Measurements from ENCODE around the gene APOA1. TPM values are rescaled to one million over a fixed set of nuclear protein-coding genes. Genes with fewer than 3 reads are reported as not detected.
A peak's percentile ranks its signal among the peaks of the same experiment; 100 is the strongest.

The APOA1 gene
- 100 to 1,000 TPM in 1 of 3 donors, 10 to 100 TPM in 2; 91.2 to 150 (median 94.7) TPM for polyA plus RNA-seq (ENCODE audit: insufficient read length in 3 of 3)
- long read RNA-seq, donor 1, transcript APOA1-201 (4 exons, 1,227 nt): minor isoform, 39 of 80 reads
- long read RNA-seq, donor 1, transcript APOA1-204 (3 exons, 1,088 nt): major isoform, 40 of 80 reads
- long read RNA-seq, donor 1, partial matches to known transcripts: 0 of 80 reads
- long read RNA-seq, donor 1, other reads (novel, unspliced or antisense): 0 of 80 reads
- long read RNA-seq, donor 2, transcript APOA1-201 (4 exons, 1,227 nt): major isoform, 54 of 97 reads
- long read RNA-seq, donor 2, transcript APOA1-204 (3 exons, 1,088 nt): minor isoform, 40 of 97 reads
- long read RNA-seq, donor 2, partial matches to known transcripts: 0 of 97 reads
- long read RNA-seq, donor 2, other reads (novel, unspliced or antisense): 0 of 97 reads
- long read RNA-seq, donor 3, transcript APOA1-201 (4 exons, 1,227 nt): minor isoform, 83 of 189 reads
- long read RNA-seq, donor 3, transcript APOA1-204 (3 exons, 1,088 nt): major isoform, 97 of 189 reads
- long read RNA-seq, donor 3, partial matches to known transcripts: 5 of 189 reads
- long read RNA-seq, donor 3, other reads (novel, unspliced or antisense): 0 of 189 reads
- long read RNA-seq, donor 4, transcript APOA1-204 (3 exons, 1,088 nt): minor isoform, 29 of 79 reads
- long read RNA-seq, donor 4, transcript APOA1-201 (4 exons, 1,227 nt): major isoform, 50 of 79 reads
- long read RNA-seq, donor 4, partial matches to known transcripts: 0 of 79 reads
- long read RNA-seq, donor 4, other reads (novel, unspliced or antisense): 0 of 79 reads
- long read RNA-seq, donor 5: 0 reads
- long read RNA-seq, donor 6, transcript APOA1-204 (3 exons, 1,088 nt): minor isoform, 35 of 74 reads
- long read RNA-seq, donor 6, transcript APOA1-201 (4 exons, 1,227 nt): major isoform, 36 of 74 reads
- long read RNA-seq, donor 6, partial matches to known transcripts: 0 of 74 reads
- long read RNA-seq, donor 6, other reads (novel, unspliced or antisense): 0 of 74 reads
- long read RNA-seq, donor 7, transcript APOA1-201 (4 exons, 1,227 nt): major isoform, 49 of 90 reads
- long read RNA-seq, donor 7, transcript APOA1-204 (3 exons, 1,088 nt): minor isoform, 38 of 90 reads
- long read RNA-seq, donor 7, partial matches to known transcripts: 0 of 90 reads
- long read RNA-seq, donor 7, other reads (novel, unspliced or antisense): 0 of 90 reads
- long read RNA-seq, donor 8, transcript APOA1-201 (4 exons, 1,227 nt): major isoform, 89 of 162 reads
- long read RNA-seq, donor 8, transcript APOA1-204 (3 exons, 1,088 nt): minor isoform, 71 of 162 reads
- long read RNA-seq, donor 8, partial matches to known transcripts: 0 of 162 reads
- long read RNA-seq, donor 8, other reads (novel, unspliced or antisense): 0 of 162 reads
- long read RNA-seq, donor 9, transcript APOA1-201 (4 exons, 1,227 nt): major isoform, 30 of 61 reads
- long read RNA-seq, donor 9, transcript APOA1-204 (3 exons, 1,088 nt): minor isoform, 26 of 61 reads
- long read RNA-seq, donor 9, partial matches to known transcripts: 5 of 61 reads
- long read RNA-seq, donor 9, other reads (novel, unspliced or antisense): 0 of 61 reads
- long read RNA-seq, donor 10, transcript APOA1-201 (4 exons, 1,227 nt): major isoform, 50 of 83 reads
- long read RNA-seq, donor 10, transcript APOA1-204 (3 exons, 1,088 nt): minor isoform, 31 of 83 reads
- long read RNA-seq, donor 10, partial matches to known transcripts: 0 of 83 reads
- long read RNA-seq, donor 10, other reads (novel, unspliced or antisense): 0 of 83 reads
- long read RNA-seq, donor 11, transcript APOA1-201 (4 exons, 1,227 nt): major isoform, 36 of 70 reads
- long read RNA-seq, donor 11, transcript APOA1-204 (3 exons, 1,088 nt): minor isoform, 29 of 70 reads
- long read RNA-seq, donor 11, partial matches to known transcripts: 5 of 70 reads
- long read RNA-seq, donor 11, other reads (novel, unspliced or antisense): 0 of 70 reads
- long read RNA-seq, donor 12, transcript APOA1-201 (4 exons, 1,227 nt): major isoform, 31 of 55 reads
- long read RNA-seq, donor 12, transcript APOA1-204 (3 exons, 1,088 nt): minor isoform, 23 of 55 reads
- long read RNA-seq, donor 12, partial matches to known transcripts: 0 of 55 reads
- long read RNA-seq, donor 12, other reads (novel, unspliced or antisense): 0 of 55 reads
- long read RNA-seq, donor 13: 0 reads
- long read RNA-seq, donor 14, transcript APOA1-201 (4 exons, 1,227 nt): major isoform, 32 of 50 reads
- long read RNA-seq, donor 14, transcript APOA1-204 (3 exons, 1,088 nt): minor isoform, 16 of 50 reads
- long read RNA-seq, donor 14, partial matches to known transcripts: 0 of 50 reads
- long read RNA-seq, donor 14, other reads (novel, unspliced or antisense): 0 of 50 reads
- long read RNA-seq, donor 15, transcript APOA1-201 (4 exons, 1,227 nt): major isoform, 30 of 47 reads
- long read RNA-seq, donor 15, transcript APOA1-204 (3 exons, 1,088 nt): minor isoform, 14 of 47 reads
- long read RNA-seq, donor 15, partial matches to known transcripts: 0 of 47 reads
- long read RNA-seq, donor 15, other reads (novel, unspliced or antisense): 0 of 47 reads
- long read RNA-seq, donor 16, transcript APOA1-204 (3 exons, 1,088 nt): minor isoform, 71 of 167 reads
- long read RNA-seq, donor 16, transcript APOA1-201 (4 exons, 1,227 nt): major isoform, 83 of 167 reads
- long read RNA-seq, donor 16, partial matches to known transcripts: 8 of 167 reads
- long read RNA-seq, donor 16, other reads (novel, unspliced or antisense): 0 of 167 reads

GRCh38 chr11:116837231-116838091 lies at the start of gene APOA1:
Gene APOA1, minus strand, starts transcription at chr11:116837622. Its CDS starts 235 bp downstream, at chr11:116837387.
- DNase-seq (ENCODE audit: extremely low read depth in 1 of 11, low read depth in 9 of 11, low spot score in 4 of 11): no peak

DNA sequence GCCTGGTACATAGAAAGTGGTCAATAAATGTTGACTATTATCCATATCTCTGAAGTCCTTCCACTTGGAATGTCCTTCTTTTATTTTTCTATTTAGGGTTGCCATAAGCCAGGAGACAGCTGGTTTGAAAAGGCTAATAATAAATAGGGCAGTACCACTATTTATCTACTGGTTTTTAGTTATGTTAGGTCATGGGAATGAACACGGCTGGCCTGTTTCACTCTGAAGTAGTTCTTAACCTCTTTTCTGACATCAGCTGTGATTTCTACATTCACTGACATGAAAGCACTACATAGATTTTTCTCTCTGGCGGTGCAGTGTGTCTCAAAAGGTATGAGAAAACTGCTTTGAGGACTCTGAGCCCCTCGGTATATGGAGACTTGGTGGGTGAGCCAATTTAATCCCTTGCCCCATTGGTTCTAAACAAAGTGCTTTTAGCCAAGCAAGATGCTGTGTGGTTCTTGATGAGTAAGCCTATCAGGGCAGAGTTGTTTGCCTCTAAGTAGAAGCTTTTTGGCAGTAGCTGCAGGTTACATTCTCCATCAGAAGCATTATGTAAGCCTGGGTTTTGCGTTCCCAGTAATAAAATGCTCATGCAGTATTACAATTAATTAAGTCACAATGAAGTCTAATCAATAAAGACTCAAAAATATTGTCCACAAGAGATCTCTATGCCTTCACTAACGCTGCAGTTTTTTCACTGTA lies 48.7 kb upstream of the APOA1 start:
- no peak for DNase-seq (ENCODE audit: extremely low read depth in 1 of 11, low read depth in 9 of 11, low spot score in 4 of 11)

GRCh38 chr11:116882386-116882785 lies 45.0 kb upstream of the APOA1 start:
- no peak for DNase-seq (ENCODE audit: extremely low read depth in 1 of 11, low read depth in 9 of 11, low spot score in 4 of 11)

GRCh38 chr11:116881143-116881542 lies 43.7 kb upstream of the APOA1 start:
- peak in 4 of 11 donors; percentile 28 to 52 (median 38) for DNase-seq (ENCODE audit: extremely low read depth in 1 of 11, low read depth in 9 of 11, low spot score in 4 of 11)

DNA sequence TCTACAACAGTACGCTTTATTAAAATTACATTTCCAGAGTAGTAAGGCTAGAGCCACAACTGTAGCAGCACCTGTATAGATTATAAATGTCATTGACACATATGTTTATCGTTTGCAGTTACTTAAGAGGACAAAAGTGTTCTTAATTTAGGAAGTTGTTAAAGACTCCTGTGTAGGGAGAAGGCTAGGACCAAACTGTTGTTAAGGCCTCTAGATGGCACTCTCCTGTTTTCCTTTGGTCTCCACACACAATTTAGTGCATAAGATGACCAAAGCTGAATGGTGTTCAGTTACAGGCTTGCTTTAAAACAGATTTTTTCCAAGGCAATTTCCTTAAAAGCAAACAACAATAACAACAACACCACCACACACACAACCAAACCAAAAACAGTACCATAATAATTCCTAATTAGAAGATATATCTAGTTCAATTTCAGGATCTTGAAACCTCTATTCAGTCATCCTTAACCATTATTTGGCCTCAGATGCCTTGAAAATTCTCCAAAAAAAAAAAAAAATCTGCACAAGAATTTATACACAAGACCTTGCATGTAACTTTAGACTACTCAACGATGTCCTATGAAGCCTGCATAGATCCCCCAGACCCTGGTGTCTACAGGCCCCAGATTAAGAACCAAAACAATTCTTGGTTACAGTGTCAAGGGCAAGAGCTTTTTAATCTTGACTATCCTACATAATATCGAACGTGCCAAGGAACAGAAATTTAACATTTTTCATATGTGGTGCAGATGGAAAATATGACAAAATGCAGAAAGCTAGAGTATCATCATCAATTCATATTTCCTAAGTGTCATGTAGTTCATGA lies 42.6 kb upstream of the APOA1 start:
- peak; percentile 48 to 83 (median 59) for DNase-seq (ENCODE audit: extremely low read depth in 1 of 11, low read depth in 9 of 11, low spot score in 4 of 11)

GRCh38 chr11:116876656-116877055 lies 39.2 kb upstream of the APOA1 start:
- no peak for DNase-seq (ENCODE audit: extremely low read depth in 1 of 11, low read depth in 9 of 11, low spot score in 4 of 11)

GRCh38 chr11:116875194-116875593 lies 37.8 kb upstream of the APOA1 start:
- DNase-seq (ENCODE audit: extremely low read depth in 1 of 11, low read depth in 9 of 11, low spot score in 4 of 11): no peak

DNA sequence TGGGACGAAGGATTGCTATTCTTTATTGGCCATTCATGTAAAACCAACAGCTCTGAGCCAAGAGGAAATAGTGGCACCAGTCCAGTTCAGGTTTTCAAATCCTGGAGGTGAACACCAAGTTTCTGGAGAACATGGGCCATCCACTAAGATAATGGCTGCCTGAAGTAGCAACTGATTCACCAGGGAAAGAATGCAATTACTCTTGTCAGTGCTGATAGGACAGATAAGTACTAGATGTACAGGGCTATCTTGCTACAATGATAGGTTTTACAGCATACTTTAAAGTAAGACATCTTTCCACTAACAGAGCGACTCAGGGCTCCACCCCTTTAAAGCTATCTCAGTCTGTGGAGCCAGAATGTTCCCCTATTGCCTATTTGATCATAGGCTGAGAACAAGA lies 36.8 kb upstream of the APOA1 start:
- DNase-seq (ENCODE audit: extremely low read depth in 1 of 11, low read depth in 9 of 11, low spot score in 4 of 11): no peak

DNA sequence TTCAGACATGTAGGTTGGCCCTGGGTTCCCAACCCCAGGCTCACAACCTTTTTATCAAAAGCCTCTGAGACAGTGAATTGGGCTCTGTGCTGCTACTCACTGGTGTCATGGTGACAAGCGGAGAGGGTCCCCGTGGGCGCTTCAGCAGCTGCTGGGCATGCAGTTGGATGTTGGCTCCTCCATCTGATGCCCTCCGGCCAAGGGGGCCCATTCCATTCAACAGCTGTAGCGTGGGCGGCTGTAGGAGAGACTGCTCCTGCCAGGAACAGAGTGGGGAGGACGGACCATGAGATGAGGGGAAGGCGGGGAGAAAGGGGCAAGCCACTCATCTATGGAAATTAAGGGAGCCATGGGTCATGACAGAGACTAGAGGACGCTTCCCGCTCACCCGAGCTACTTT lies 36.0 kb upstream of the APOA1 start:
- DNase-seq (ENCODE audit: extremely low read depth in 1 of 11, low read depth in 9 of 11, low spot score in 4 of 11): no peak

DNA sequence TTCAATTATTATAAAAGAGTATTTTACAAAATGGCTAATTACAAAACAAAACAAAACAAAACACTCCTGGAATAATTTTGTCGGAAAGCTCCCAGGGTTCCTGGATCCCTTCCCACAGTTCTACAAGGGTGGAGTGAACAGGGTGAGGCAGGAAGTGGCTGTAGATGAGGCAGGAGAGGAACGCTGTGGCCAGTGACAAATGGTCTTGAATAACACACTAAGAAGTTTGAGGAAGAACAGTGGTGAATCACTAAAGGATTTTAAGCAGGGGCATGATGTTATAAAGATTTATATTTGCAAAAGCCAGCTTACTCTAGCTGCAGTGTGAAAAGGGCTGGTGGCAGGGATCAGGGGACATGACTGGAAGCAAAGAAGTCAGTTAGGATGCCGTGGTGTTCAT lies 33.8 kb upstream of the APOA1 start:
- no peak for DNase-seq (ENCODE audit: extremely low read depth in 1 of 11, low read depth in 9 of 11, low spot score in 4 of 11)

GRCh38 chr11:116870054-116870453 lies 32.6 kb upstream of the APOA1 start:
- DNase-seq (ENCODE audit: extremely low read depth in 1 of 11, low read depth in 9 of 11, low spot score in 4 of 11): no peak

- DNase-seq (ENCODE audit: extremely low read depth in 1 of 11, low read depth in 9 of 11, low spot score in 4 of 11): no peak
Observed at GRCh38 chr11:116869610-116870009, 32.2 kb upstream of the APOA1 start.

DNA sequence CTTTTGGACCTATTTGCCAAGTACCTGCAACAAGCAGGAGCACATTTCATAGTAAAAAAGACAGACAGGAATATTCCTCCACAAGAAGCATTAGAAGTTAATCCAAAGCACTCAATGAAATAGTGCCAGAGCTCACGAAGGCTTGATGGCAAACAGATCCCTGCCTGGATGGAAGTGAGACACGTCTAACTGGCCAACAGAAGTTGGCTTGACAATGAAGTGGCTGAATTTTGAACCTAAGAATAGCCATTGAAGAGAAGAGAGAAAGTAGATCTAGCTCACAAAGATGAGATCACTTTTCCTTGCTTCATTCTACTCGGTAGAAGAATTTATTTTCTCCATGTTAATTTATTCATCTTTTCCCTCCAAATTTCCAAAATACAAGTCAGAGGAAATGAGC lies 30.6 kb upstream of the APOA1 start:
- DNase-seq (ENCODE audit: extremely low read depth in 1 of 11, low read depth in 9 of 11, low spot score in 4 of 11): no peak

DNA sequence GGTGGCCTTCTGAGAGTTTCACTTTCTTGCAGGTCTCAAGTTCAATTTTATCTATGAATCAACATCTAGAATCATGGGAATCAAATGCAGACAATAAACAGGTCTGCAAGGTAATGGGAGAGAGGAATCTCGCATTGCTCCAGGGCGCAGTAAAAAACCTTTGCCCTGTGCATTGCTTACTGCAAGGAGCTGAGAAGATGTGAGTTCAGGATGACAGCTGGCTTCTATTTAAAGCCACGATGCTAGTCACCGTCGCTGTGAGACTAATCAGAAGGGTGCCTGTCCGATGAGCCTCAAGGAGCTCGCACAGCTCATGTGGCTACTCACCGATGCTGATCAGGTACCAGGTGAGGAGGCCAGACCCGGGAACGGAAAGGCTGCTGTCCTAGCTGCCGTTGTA lies 30.2 kb upstream of the APOA1 start:
- no peak for DNase-seq (ENCODE audit: extremely low read depth in 1 of 11, low read depth in 9 of 11, low spot score in 4 of 11)
